Neutrophil (primary cell): ENCODE data around the gene ITGB1.

Experiments used
- H3K27ac ChIP-seq: fragments of 200-600 bp; sonication (generic); 2 replicates; pipeline ENCODE4 v1.5.1; 2016; ENCODE audit warnings: mild to moderate bottlenecking, moderate library complexity
- H3K27me3 ChIP-seq: fragments of 200-600 bp; sonication (generic); 2 replicates; pipeline ENCODE4 v1.6.0; 2016; ENCODE audit warnings: mild to moderate bottlenecking
- H3K36me3 ChIP-seq: fragments of 200-600 bp; sonication (generic); 2 replicates; pipeline ENCODE4 v1.5.1; 2017
- H3K4me1 ChIP-seq, 2 experiments: fragments of 200-600 bp in 1 of 2; sonication (generic) in 1 of 2; 1 replicate in 1 of 2; 2 replicates in 1 of 2; pipeline versions ENCODE4 v1.5.1 to v1.6.1; 2013 to 2016; ENCODE audit warnings: low read depth in 1 of 2, low read length in 1 of 2, mild to moderate bottlenecking in 1 of 2, moderate library complexity in 1 of 2; ENCODE audit not compliant: control insufficient read depth in 1 of 2, insufficient read depth in 1 of 2
- H3K4me3 ChIP-seq, 2 experiments: fragments of 200-600 bp in 1 of 2; sonication (generic) in 1 of 2; 1 replicate in 1 of 2; 2 replicates in 1 of 2; pipeline ENCODE4 v1.5.1; 2013 to 2016; ENCODE audit warnings: low read depth in 1 of 2, low read length in 1 of 2, mild to moderate bottlenecking in 1 of 2, moderate library complexity in 1 of 2
- H3K9me3 ChIP-seq: fragments of 200-600 bp; sonication (generic); 2 replicates; pipeline ENCODE4 v1.5.1; 2016
- TF ChIP-seq, protein P1 (sequence below): fragments of 200-600 bp; sonication (generic); IDR thresholded peaks from 2 replicates; pipeline ENCODE4 v1.5.1; 2016; ENCODE audit warnings: antibody characterized with exemption

Gene ITGB1

DNA sequence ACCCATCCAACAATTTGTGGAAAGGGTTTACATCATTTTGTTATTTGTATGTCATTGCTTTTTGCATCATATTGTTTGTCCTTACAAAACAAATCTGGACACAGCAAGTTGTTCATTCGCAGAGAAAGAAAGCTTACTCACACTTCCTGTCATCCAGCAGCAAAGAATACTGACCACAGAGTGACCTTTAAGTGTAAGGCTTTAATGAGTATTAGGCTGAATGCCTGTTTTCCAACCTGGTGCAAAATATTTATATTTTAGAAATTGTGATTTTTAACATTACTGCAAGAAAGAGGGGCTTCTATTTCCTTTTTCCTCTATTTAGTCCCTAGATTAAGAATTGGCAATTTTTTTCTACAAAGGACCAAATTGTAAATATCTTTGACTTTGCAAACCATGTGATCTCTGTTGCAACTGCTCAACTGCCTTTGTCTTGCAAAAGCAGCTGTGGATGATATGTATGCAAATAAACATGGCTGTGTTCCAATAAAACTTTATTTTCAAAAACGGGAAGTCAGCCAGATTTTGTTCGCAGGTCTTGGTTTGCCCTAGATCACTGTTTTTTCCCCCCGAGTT lies 27.8 kb upstream of the ITGB1 start:
- Histone ChIP-seq H3K4me1 (peaks cover 2 to 4% of the 10 kb centered on the region in 2 experiments), H3K27ac (no peak overlapping the region), H3K4me3 (no peak overlapping the region), H3K27me3 (peaks cover 6% of the 10 kb centered on the region), H3K36me3 (no peaks in the 10 kb centered on the region), H3K9me3 (no peaks in the 10 kb centered on the region)
- TF ChIP-seq, protein P1, sequence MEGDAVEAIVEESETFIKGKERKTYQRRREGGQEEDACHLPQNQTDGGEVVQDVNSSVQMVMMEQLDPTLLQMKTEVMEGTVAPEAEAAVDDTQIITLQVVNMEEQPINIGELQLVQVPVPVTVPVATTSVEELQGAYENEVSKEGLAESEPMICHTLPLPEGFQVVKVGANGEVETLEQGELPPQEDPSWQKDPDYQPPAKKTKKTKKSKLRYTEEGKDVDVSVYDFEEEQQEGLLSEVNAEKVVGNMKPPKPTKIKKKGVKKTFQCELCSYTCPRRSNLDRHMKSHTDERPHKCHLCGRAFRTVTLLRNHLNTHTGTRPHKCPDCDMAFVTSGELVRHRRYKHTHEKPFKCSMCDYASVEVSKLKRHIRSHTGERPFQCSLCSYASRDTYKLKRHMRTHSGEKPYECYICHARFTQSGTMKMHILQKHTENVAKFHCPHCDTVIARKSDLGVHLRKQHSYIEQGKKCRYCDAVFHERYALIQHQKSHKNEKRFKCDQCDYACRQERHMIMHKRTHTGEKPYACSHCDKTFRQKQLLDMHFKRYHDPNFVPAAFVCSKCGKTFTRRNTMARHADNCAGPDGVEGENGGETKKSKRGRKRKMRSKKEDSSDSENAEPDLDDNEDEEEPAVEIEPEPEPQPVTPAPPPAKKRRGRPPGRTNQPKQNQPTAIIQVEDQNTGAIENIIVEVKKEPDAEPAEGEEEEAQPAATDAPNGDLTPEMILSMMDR, result no peak

DNA sequence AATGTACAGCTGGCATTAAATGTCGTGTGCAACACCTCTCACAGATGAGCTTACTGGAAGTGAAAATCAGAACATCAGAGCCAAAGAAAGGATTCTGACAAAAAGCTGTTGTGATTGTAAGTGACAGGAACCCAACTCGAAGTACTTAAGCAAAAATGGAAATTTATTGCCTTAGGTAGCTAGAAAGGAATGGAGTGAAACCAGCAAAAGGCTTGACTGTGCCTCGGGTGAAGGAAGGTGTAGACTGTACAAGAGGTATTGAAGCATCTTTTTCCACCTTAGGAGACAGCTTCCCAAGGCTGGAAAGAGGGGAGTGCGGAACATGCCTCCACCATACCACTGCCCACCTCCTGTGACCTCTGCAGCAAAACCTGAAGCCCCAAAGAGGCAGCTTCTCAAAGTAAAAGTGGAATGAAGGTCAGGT lies 27.3 kb upstream of the ITGB1 start:
- TF ChIP-seq, protein P1, result no peak
- no peak overlapping the region for H3K4me3 ChIP-seq
- peaks cover 8% of the 10 kb centered on the region for H3K27me3 ChIP-seq
- no peak overlapping the region for H3K27ac ChIP-seq
- peaks cover 8 to 9% of the 10 kb centered on the region in 2 experiments for H3K4me1 ChIP-seq
- H3K36me3 ChIP-seq, result no peaks in the 10 kb centered on the region
- H3K9me3 ChIP-seq, result no peaks in the 10 kb centered on the region

DNA sequence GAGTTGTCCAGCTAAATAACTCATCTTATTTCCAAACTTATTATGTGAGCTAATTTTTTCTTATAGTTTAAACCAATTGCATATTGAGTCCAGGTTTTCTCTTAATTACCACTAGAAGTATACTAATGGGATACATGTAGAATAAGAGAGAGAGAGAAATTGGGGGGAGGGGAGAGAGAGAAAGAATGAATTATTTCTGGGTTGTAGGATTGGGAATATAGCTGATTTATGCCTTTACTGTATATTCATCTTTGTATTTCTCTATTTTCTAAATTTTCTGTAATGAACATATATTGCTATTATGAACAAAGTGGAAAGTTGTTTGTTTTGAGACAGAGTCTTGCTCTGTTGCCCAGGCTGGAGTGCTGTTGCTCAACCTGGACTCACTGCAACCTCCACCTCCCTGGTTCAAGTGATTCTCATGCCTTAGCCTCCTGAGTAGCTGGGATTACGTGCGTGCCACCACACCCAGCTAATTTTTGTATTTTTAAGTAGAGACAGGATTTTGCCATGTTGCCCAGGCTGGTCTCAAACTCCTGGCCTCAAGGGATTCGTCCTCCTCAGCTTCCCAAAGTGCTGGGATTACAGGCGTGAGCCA lies 26.1 kb upstream of the ITGB1 start:
- no peaks in the 10 kb centered on the region for H3K36me3 ChIP-seq
- H3K9me3 ChIP-seq, result no peaks in the 10 kb centered on the region
- H3K27me3 ChIP-seq, result peaks cover 8% of the 10 kb centered on the region
- no peak overlapping the region for H3K27ac ChIP-seq
- peaks cover 10 to 14% of the 10 kb centered on the region in 2 experiments for H3K4me1 ChIP-seq
- TF ChIP-seq, protein P1, result no peak
- no peak overlapping the region for H3K4me3 ChIP-seq

DNA sequence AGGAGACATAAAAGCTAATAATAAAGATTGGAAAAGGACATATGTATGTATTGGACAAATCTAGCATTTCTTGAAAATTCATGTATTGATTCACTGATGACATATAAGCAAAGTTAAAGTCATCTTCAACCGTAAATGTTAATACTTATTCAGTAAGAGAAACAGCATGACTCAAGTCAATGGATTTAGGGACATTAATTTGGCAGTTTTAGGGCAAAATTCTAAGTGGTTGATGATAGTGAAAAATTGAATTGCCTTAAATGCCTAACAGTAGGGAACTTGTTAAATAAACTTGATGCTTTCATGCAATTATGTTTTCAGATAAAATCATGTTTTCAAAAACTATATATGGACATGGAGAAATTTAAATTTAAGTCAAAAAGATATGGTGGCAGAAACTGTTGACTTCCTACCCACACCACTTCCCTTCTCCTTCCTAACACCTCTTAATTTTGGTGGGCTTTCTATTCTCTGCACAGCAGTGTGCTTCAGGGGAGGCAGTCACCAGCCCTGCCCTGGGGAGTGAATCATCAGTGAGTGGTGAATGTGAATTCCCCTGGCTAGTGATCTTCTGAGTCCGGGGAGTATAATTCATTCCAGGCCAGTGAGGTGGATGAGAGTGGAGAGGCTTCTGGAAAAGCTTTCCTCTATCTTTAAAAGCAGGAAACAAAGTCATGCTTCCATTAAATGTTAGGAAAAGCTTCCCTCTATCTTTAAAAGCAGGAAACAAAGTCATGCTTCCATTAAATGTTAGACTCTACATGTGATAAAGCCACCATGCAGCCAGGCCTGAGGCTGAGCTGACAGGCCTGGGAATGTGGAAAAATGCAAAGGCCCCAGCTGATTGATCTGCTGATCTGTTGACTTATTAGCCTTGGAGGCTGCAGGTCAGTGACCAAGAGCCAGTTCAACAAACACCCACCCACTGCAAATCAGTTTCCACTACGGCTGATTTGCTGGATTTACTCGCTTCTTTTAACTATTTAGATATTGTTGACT lies 25.2 kb upstream of the ITGB1 start:
- H3K4me3 ChIP-seq, result no peak overlapping the region
- peaks cover 10 to 14% of the 10 kb centered on the region in 2 experiments for H3K4me1 ChIP-seq
- H3K27me3 ChIP-seq, result peaks cover 8% of the 10 kb centered on the region
- TF ChIP-seq, protein P1, result no peak
- no peaks in the 10 kb centered on the region for H3K36me3 ChIP-seq
- H3K9me3 ChIP-seq, result no peaks in the 10 kb centered on the region
- no peak overlapping the region for H3K27ac ChIP-seq

DNA sequence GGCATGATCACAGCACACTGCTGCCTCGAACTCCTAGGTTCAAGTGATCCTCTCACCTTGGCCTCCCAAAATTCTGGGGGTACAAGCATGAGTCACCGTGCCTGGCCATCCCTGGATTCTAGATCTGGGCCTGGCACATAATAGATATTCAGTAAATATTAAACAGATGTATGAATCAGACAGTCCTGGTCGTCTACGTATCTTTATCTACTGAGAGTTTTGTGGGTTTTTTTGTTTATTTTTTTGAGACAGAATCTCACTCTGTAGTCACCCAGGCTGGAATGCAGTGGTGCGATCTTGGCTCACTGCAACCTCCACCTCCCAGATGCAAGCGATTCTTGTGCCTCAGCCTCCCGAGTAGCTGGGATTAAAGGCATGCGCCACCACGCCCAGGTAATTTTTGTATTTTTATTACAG lies 24.3 kb upstream of the ITGB1 start:
- H3K27ac ChIP-seq, result no peak overlapping the region
- peaks cover 8% of the 10 kb centered on the region for H3K27me3 ChIP-seq
- H3K9me3 ChIP-seq, result no peaks in the 10 kb centered on the region
- H3K4me1 ChIP-seq, result peaks cover 10 to 14% of the 10 kb centered on the region in 2 experiments
- no peaks in the 10 kb centered on the region for H3K36me3 ChIP-seq
- TF ChIP-seq, protein P1, result no peak
- H3K4me3 ChIP-seq, result no peak overlapping the region
